ENCODE measurements around the gene PCDHGA7. TPM values are rescaled to one million over a fixed set of nuclear protein-coding genes. Genes with fewer than 3 reads are reported as not detected.
"Not testable (repeated sequence)": the region's sequence is repeated elsewhere in the genome, so short reads cannot be mapped to it uniquely, and the experiment has no call there.

The PCDHGA7 gene
- total RNA-seq, 2 donors from 2014 or later = 0.25 TPM; not detected in 1

GRCh38 chr5:141417494-141418172 lies 35.1 kb downstream of the PCDHGA7 start, which contains the start of gene PCDHGB7:
TSS of gene PCDHGB7 (plus strand) at chr5:141417677. CDS start at chr5:141417860, 183 bp downstream.
- peak; percentile 63 for ATAC-seq
- not testable (repeated sequence) for H3K9me3 ChIP-seq (ENCODE audit: control insufficient read depth, low read length, poor library complexity, severe bottlenecking); H3K4me1 Mint-ChIP-seq; H3K36me3 Mint-ChIP-seq (ENCODE audit: low read depth)
- DNase-seq = peak in 1 of 3 donors; percentile 38
- H3K27me3 Mint-ChIP-seq = peaks cover 80% of the 10 kb centered on the region
- peak within 1 kb of the TSS; percentile 43 for H3K4me3 Mint-ChIP-seq
- H3K27ac Mint-ChIP-seq = peak within 1 kb of the TSS; percentile 60

- Mint-ChIP-seq H3K4me3 (peak overlapping the region; percentile 43), H3K27me3 (peaks cover 66% of the 10 kb centered on the region), H3K4me1 (no peaks in the 10 kb centered on the region), H3K36me3 (ENCODE audit: low read depth) (peaks cover 6% of the 10 kb centered on the region), H3K27ac (peak overlapping the region; percentile 60)
- no peak for ATAC-seq
- DNase-seq = no peak
- peaks cover 9% of the 10 kb centered on the region for H3K9me3 ChIP-seq (ENCODE audit: control insufficient read depth, low read length, poor library complexity, severe bottlenecking)
These were observed 36.7 kb downstream of the PCDHGA7 start for GRCh38 chr5:141419074-141419880.

DNA sequence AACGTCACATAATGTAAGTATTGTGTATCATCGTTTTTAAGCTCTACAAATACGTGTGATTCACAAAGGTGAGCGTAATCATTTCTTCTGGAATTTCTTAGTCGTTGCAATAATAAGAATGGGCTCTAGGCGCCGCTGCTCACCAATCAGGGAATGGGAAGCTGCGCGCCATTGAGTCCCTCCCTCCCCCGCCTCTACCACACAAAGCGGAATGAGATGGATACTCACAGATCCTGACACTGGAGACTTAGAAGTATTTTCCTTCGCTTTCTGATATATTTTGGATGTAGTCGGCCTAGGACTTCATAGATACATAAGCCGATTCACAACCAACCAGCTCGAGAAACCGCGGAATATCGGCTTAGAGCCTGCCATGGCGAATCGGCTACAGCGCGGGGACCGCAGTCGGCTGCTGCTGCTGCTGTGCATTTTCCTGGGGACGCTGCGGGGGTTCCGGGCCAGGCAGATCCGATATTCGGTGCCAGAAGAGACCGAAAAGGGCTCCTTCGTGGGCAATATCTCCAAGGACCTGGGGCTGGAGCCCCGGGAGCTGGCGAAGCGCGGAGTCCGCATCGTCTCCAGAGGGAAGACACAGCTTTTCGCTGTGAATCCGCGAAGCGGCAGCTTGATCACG lies 38.4 kb downstream of the PCDHGA7 start, which contains the start of gene PCDHGA11:
PCDHGA11 (plus strand) TSS at position 197 of the 634 bp plus-strand sequence; CDS start at position 374, 177 bp downstream.
- Mint-ChIP-seq H3K27me3 (peaks cover 67% of the 10 kb centered on the region), H3K4me1 (no peaks in the 10 kb centered on the region), H3K36me3 (ENCODE audit: low read depth) (peaks cover 7% of the 10 kb centered on the region), H3K4me3 (peak within 1 kb of the TSS; percentile 72), H3K27ac (peak within 1 kb of the TSS; percentile 65)
- peaks cover 9% of the 10 kb centered on the region for H3K9me3 ChIP-seq (ENCODE audit: control insufficient read depth, low read length, poor library complexity, severe bottlenecking)
- ATAC-seq (no peak), DNase-seq (no peak)

DNA sequence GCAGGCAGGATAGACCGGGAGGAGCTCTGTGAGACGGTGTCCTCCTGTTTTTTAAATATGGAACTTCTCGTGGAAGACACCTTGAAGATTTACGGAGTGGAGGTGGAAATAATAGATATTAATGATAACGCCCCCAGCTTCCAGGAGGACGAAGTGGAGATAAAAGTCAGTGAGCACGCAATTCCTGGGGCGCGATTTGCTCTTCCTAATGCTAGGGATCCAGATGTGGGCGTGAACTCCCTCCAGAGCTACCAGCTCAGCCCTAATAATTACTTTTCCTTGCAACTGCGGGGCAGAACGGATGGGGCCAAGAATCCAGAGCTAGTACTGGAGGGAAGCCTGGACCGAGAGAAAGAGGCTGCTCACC lies 38.9 kb downstream of the PCDHGA7 start:
- ATAC-seq = no peak
- H3K27me3 Mint-ChIP-seq = peaks cover 72% of the 10 kb centered on the region
- H3K9me3 ChIP-seq (ENCODE audit: control insufficient read depth, low read length, poor library complexity, severe bottlenecking) = peaks cover 9% of the 10 kb centered on the region
- H3K36me3 Mint-ChIP-seq (ENCODE audit: low read depth) = peaks cover 7% of the 10 kb centered on the region
- no peaks in the 10 kb centered on the region for H3K4me1 Mint-ChIP-seq
- H3K4me3 Mint-ChIP-seq = no peak overlapping the region
- no peak for DNase-seq
- peak overlapping the region; percentile 65 for H3K27ac Mint-ChIP-seq

DNA sequence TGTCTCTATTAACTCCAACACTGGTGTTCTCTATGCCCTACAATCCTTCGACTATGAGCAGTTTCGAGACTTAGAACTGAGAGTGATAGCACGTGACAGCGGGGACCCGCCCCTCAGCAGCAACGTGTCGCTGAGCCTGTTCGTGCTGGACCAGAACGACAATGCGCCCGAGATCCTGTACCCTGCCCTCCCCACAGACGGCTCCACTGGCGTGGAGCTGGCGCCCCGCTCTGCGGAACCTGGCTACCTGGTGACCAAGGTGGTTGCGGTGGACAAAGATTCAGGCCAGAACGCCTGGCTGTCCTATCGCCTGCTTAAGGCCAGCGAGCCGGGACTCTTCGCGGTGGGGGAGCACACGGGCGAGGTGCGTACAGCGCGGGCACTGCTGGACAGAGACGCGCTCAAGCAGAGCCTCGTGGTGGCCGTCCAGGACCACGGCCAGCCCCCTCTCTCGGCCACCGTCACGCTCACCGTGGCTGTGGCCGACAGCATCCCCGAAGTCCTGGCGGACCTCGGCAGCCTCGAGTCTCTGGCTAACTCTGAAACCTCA lies 40.3 kb downstream of the PCDHGA7 start:
- Mint-ChIP-seq H3K4me3 (no peak overlapping the region), H3K36me3 (ENCODE audit: low read depth) (peaks cover 7% of the 10 kb centered on the region), H3K4me1 (no peaks in the 10 kb centered on the region), H3K27ac (no peak overlapping the region), H3K27me3 (peaks cover 70% of the 10 kb centered on the region)
- H3K9me3 ChIP-seq (ENCODE audit: control insufficient read depth, low read length, poor library complexity, severe bottlenecking) = peaks cover 9% of the 10 kb centered on the region
- DNase-seq (no peak), ATAC-seq (no peak)

DNA sequence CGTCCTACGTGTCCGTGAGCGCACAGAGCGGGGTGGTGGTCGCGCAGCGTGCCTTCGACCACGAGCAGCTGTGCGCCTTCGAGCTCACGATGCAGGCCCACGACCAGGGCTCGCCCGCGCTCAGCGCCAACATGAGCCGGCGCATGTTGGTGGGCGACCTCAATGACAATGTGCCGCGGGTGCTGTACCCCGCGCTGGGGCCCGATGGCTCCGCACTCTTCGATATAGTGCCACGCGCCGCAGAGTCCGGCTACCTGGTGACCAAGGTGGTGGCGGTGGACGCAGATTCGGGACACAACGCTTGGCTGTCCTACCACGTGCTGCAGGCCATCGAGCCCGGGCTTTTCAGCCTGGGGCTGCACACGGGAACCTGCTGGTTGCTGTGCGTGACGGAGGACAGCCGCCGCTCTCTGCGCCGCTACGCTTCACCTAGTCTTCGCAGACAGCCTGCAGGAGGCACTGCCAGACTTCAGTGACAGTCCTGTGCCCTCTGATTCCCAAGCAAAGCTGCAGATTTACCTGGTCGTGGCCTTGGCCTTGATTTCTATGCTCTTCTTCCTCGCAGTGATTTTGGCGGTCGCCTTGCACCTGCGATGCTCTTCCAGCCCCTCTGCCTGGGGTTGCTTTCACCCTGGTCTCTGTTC lies 45.4 kb downstream of the PCDHGA7 start:
- no peak overlapping the region for H3K27ac Mint-ChIP-seq
- H3K36me3 Mint-ChIP-seq (ENCODE audit: low read depth) = peaks cover 6% of the 10 kb centered on the region
- peaks cover 8% of the 10 kb centered on the region for H3K9me3 ChIP-seq (ENCODE audit: control insufficient read depth, low read length, poor library complexity, severe bottlenecking)
- H3K4me3 Mint-ChIP-seq = no peak overlapping the region
- ATAC-seq = no peak
- H3K4me1 Mint-ChIP-seq = no peaks in the 10 kb centered on the region
- no peak for DNase-seq
- peaks cover 58% of the 10 kb centered on the region for H3K27me3 Mint-ChIP-seq

DNA sequence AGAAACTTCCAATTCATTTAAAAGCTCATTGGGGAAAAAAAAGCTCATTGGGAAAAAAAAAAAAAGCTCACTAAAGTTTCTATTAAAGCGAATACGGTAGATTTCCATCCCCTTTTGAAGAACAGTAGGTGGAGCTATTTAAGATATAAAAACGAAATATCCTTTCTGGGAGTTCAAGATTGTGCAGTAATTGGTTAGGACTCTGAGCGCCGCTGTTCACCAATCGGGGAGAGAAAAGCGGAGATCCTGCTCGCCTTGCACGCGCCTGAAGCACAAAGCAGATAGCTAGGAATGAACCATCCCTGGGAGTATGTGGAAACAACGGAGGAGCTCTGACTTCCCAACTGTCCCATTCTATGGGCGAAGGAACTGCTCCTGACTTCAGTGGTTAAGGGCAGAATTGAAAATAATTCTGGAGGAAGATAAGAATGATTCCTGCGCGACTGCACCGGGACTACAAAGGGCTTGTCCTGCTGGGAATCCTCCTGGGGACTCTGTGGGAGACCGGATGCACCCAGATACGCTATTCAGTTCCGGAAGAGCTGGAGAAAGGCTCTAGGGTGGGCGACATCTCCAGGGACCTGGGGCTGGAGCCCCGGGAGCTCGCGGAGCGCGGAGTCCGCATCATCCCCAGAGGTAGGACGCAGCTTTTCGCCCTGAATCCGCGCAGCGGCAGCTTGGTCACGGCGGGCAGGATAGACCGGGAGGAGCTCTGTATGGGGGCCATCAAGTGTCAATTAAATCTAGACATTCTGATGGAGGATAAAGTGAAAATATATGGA lies 48.0 kb downstream of the PCDHGA7 start, which contains the start of gene PCDHGA12:
PCDHGA12 (plus strand) TSS at position 176 of the 782 bp plus-strand sequence; CDS start at position 429, 253 bp downstream.
- Mint-ChIP-seq H3K4me3 (peak within 1 kb of the TSS; percentile 67), H3K36me3 (ENCODE audit: low read depth) (peaks cover 4% of the 10 kb centered on the region), H3K4me1 (no peaks in the 10 kb centered on the region), H3K27me3 (peaks cover 58% of the 10 kb centered on the region), H3K27ac (peak within 1 kb of the TSS; percentile 8)
- peaks cover 8% of the 10 kb centered on the region for H3K9me3 ChIP-seq (ENCODE audit: control insufficient read depth, low read length, poor library complexity, severe bottlenecking)
- DNase-seq (no peak), ATAC-seq (peak; percentile 37)

GRCh38 chr5:141431286-141431685 lies 48.7 kb downstream of the PCDHGA7 start:
- peaks cover 4% of the 10 kb centered on the region for H3K36me3 Mint-ChIP-seq (ENCODE audit: low read depth)
- peak overlapping the region; percentile 8 for H3K27ac Mint-ChIP-seq
- DNase-seq (no peak), ATAC-seq (no peak)
- peaks cover 8% of the 10 kb centered on the region for H3K9me3 ChIP-seq (ENCODE audit: control insufficient read depth, low read length, poor library complexity, severe bottlenecking)
- H3K4me3 Mint-ChIP-seq = no peak overlapping the region
- H3K4me1 Mint-ChIP-seq = no peaks in the 10 kb centered on the region
- peaks cover 53% of the 10 kb centered on the region for H3K27me3 Mint-ChIP-seq

DNA sequence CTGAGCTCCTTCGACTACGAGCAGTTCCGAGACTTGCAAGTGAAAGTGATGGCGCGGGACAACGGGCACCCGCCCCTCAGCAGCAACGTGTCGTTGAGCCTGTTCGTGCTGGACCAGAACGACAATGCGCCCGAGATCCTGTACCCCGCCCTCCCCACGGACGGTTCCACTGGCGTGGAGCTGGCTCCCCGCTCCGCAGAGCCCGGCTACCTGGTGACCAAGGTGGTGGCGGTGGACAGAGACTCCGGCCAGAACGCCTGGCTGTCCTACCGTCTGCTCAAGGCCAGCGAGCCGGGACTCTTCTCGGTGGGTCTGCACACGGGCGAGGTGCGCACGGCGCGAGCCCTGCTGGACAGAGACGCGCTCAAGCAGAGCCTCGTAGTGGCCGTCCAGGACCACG lies 49.8 kb downstream of the PCDHGA7 start:
- Mint-ChIP-seq H3K4me3 (peak overlapping the region; percentile 10), H3K27ac (peak overlapping the region; percentile 8), H3K27me3 (peaks cover 51% of the 10 kb centered on the region)
- not testable (repeated sequence) for ATAC-seq; H3K9me3 ChIP-seq (ENCODE audit: control insufficient read depth, low read length, poor library complexity, severe bottlenecking); H3K36me3 Mint-ChIP-seq (ENCODE audit: low read depth); DNase-seq; H3K4me1 Mint-ChIP-seq

DNA sequence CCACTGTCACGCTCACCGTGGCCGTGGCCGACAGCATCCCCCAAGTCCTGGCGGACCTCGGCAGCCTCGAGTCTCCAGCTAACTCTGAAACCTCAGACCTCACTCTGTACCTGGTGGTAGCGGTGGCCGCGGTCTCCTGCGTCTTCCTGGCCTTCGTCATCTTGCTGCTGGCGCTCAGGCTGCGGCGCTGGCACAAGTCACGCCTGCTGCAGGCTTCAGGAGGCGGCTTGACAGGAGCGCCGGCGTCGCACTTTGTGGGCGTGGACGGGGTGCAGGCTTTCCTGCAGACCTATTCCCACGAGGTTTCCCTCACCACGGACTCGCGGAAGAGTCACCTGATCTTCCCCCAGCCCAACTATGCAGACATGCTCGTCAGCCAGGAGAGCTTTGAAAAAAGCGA lies 50.2 kb downstream of the PCDHGA7 start:
- H3K4me1 Mint-ChIP-seq; H3K27ac Mint-ChIP-seq; H3K9me3 ChIP-seq (ENCODE audit: control insufficient read depth, low read length, poor library complexity, severe bottlenecking); DNase-seq; H3K36me3 Mint-ChIP-seq (ENCODE audit: low read depth); ATAC-seq: not testable (repeated sequence)
- Mint-ChIP-seq H3K4me3 (peak overlapping the region; percentile 2), H3K27me3 (peaks cover 52% of the 10 kb centered on the region)

DNA sequence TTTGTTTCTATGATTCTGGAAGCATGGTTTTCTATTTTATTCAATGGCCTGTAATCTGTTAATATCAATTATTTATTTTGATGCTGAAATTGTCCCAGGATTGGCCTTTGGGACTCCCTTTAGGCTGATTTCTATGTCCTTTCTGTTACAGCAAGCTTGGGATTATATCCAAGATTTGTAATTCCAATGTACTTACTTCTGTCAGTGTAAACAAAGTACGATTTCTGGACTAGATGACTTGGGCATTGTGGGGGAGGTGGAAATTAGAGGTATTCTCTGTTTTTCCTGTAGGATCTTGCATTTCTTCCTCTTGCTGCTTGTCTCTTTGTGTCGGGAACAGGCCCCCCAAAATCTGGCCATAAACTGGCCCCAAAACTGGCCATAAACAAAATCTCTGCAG lies 51.5 kb downstream of the PCDHGA7 start:
- no peak for ATAC-seq
- peaks cover 4% of the 10 kb centered on the region for H3K36me3 Mint-ChIP-seq (ENCODE audit: low read depth)
- peaks cover 47% of the 10 kb centered on the region for H3K27me3 Mint-ChIP-seq
- DNase-seq = no peak
- peaks cover 5% of the 10 kb centered on the region for H3K9me3 ChIP-seq (ENCODE audit: control insufficient read depth, low read length, poor library complexity, severe bottlenecking)
- H3K4me1 Mint-ChIP-seq = no peaks in the 10 kb centered on the region
- no peak overlapping the region for H3K27ac Mint-ChIP-seq
- no peak overlapping the region for H3K4me3 Mint-ChIP-seq
